Loucy (cell line): ENCODE measurements around the gene ROMO1.

Source experiments
- EZH2phosphoT487 ChIP-seq: fragments of 200-600 bp; IDR thresholded peaks from 2 replicates; pipeline ENCODE4 v1.6.1; 2018; ENCODE audit warnings: antibody characterized with exemption, mild to moderate bottlenecking, moderate library complexity, borderline replicate concordance
- TF ChIP-seq, protein P1 (sequence below): fragments of 200-600 bp; sonication (generic); conservative IDR thresholded peaks from 2 replicates; pipeline ENCODE4 v1.5.1; 2014; ENCODE audit warnings: mild to moderate bottlenecking, antibody characterized with exemption, low read length

DNA sequence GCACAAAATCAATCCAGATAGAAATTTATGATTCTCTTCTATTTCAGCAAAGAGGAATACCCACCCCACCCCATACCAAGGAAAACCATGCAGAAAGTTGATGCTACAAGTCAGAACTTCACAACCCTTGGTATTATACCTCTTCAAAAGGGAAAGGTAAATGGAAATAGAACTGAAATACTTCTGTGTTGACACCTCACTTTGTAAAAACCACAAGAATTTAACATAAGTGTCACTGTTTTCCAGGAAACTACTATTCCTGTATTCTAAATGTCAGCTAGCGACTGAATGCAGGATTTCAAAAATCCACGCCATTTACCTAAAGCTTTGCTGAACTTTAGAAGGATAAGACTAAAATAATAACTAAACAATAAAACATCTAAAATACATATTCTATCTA is 38.2 kb upstream of the ROMO1 start:
- TF ChIP-seq, protein P1, sequence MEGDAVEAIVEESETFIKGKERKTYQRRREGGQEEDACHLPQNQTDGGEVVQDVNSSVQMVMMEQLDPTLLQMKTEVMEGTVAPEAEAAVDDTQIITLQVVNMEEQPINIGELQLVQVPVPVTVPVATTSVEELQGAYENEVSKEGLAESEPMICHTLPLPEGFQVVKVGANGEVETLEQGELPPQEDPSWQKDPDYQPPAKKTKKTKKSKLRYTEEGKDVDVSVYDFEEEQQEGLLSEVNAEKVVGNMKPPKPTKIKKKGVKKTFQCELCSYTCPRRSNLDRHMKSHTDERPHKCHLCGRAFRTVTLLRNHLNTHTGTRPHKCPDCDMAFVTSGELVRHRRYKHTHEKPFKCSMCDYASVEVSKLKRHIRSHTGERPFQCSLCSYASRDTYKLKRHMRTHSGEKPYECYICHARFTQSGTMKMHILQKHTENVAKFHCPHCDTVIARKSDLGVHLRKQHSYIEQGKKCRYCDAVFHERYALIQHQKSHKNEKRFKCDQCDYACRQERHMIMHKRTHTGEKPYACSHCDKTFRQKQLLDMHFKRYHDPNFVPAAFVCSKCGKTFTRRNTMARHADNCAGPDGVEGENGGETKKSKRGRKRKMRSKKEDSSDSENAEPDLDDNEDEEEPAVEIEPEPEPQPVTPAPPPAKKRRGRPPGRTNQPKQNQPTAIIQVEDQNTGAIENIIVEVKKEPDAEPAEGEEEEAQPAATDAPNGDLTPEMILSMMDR: no peak
- no peak for TF ChIP-seq EZH2phosphoT487
